GM12878 (cell line): ENCODE data around the gene LTB. TPM values are rescaled to one million over a fixed set of nuclear protein-coding genes. Genes with fewer than 3 reads are reported as not detected.

Experiments used
- ATAC-seq: fragments of 200-7000 bp; cut with Tn5 transposase; 3 replicates; pipeline ENCODE4 v1.9.1; 2020; ENCODE audit warnings: mild to moderate bottlenecking, moderate library complexity
- BruUV-seq: library from RNA; stranded (reverse); fragments of 400-500 nt; replicated peaks from 2 replicates; lab custom pipeline; 2021; lab: Mats Ljungman, UMichigan
- CTCF ChIA-PET: fragments of 300-600 bp; sonication (Branson Sonifier 250); formaldehyde crosslinking; extraction: SDS; loops from one replicate; lab custom pipeline; 2021; ENCODE audit warnings: inconsistent platforms; lab: Yijun Ruan, JAX
- POLR2A ChIA-PET: fragments of 350-600 bp; formaldehyde crosslinking; extraction: SDS; loops from one replicate; lab custom pipeline; 2021; ENCODE audit warnings: inconsistent platforms; lab: Charles Lee
- RAD21 ChIA-PET: fragments of 300-600 bp; sonication (Branson Sonifier 250); formaldehyde crosslinking; loops from one replicate; lab custom pipeline; 2023; ENCODE audit warnings: antibody characterized with exemption; ENCODE audit not compliant: unreplicated experiment; lab: Charles Lee
- SMC1A ChIA-PET: fragments of 300-600 bp; sonication (Branson Sonifier 250); formaldehyde crosslinking; loops from one replicate; lab custom pipeline; 2023; ENCODE audit not compliant: unreplicated experiment, uncharacterized antibody; lab: Charles Lee
- DNase-seq: peaks from one replicate; pipeline ENCODE4 v3.0.0-alpha.2; 2011; ENCODE audit warnings: low read depth, low spot score
- FAIRE-seq: peaks from 3 replicates; lab custom pipeline; 2011; peaks lifted over from hg19 to GRCh38; lab: Jason Lieb, UNC
- H2AFZ ChIP-seq: 2 replicates; pipeline ENCODE4 v1.6.0; 2011; ENCODE audit warnings: low read depth, low read length, control low read depth; ENCODE audit not compliant: control insufficient read depth
- H3K27ac ChIP-seq: 2 replicates; pipeline ENCODE4 v1.5.1; 2011; ENCODE audit warnings: control low read depth; ENCODE audit not compliant: control insufficient read depth, insufficient read depth
- H3K27me3 ChIP-seq, 2 experiments: replicated peaks in 1 of 2; 2 replicates each; pipeline versions ENCODE4 v1.6.0 to v1.6.1; 2011; ENCODE audit warnings: low read length in 1 of 2; ENCODE audit not compliant: control insufficient read depth in 2 of 2, insufficient read depth in 2 of 2
- H3K36me3 ChIP-seq, 2 experiments: 2 replicates each; pipeline ENCODE4 v1.5.1; 2011; ENCODE audit warnings: low read length in 1 of 2; ENCODE audit not compliant: control insufficient read depth in 2 of 2, insufficient read depth in 2 of 2
- H3K4me1 ChIP-seq: 2 replicates; pipeline ENCODE4 v1.6.1; 2011; ENCODE audit warnings: mild to moderate bottlenecking, low read length, moderate library complexity, mixed read lengths; ENCODE audit not compliant: control insufficient read depth, insufficient read depth
- H3K4me2 ChIP-seq: 2 replicates; pipeline ENCODE4 v1.6.0; 2011; ENCODE audit warnings: control low read depth; ENCODE audit not compliant: control insufficient read depth, insufficient read depth
- H3K4me3 ChIP-seq: fragments of 200-600 bp; sonication (generic); 2 replicates; pipeline ENCODE4 v1.5.1; 2016
- H3K79me2 ChIP-seq: 2 replicates; pipeline ENCODE4 v1.6.0; 2011; ENCODE audit warnings: low read length; ENCODE audit not compliant: control insufficient read depth, insufficient read depth
- H3K9ac ChIP-seq: 2 replicates; pipeline ENCODE4 v1.8.0; 2011; ENCODE audit warnings: low read length, control low read depth, mixed read lengths; ENCODE audit not compliant: control insufficient read depth, insufficient read depth
- H3K9me3 ChIP-seq: replicated peaks from 3 replicates; pipeline ENCODE4 v1.5.1; 2011; ENCODE audit warnings: mild to moderate bottlenecking, low read length; ENCODE audit not compliant: control insufficient read depth, insufficient read depth
- H4K20me1 ChIP-seq: 2 replicates; pipeline ENCODE4 v1.6.0; 2011; ENCODE audit not compliant: control insufficient read depth, insufficient read depth
- CBX5 ChIP-seq: sonication (generic); IDR thresholded peaks from 2 replicates; pipeline ENCODE4 v1.6.1; 2016; ENCODE audit warnings: low read depth, moderate library complexity, mild to moderate bottlenecking, inconsistent platforms
- HDAC2 ChIP-seq: fragments of 200-600 bp; sonication (generic); IDR thresholded peaks from 2 replicates; pipeline ENCODE4 v1.6.1; 2017
- JUNB ChIP-seq: IDR thresholded peaks from 2 replicates; pipeline ENCODE4 v1.6.1; 2016; ENCODE audit warnings: antibody characterized with exemption, mild to moderate bottlenecking
- PAX5 ChIP-seq: IDR thresholded peaks from 2 replicates; pipeline ENCODE4 v1.6.1; 2011; ENCODE audit warnings: low read depth, low read length, borderline replicate concordance
- POLR2A ChIP-seq: IDR thresholded peaks from 2 replicates; pipeline ENCODE4 v1.6.1; 2011; ENCODE audit warnings: low read depth, mild to moderate bottlenecking, low read length
- RB1 ChIP-seq: fragments of 450-650 bp; formaldehyde crosslinking; IDR thresholded peaks from 2 replicates; pipeline ENCODE4 v1.6.1; 2017; ENCODE audit warnings: mild to moderate bottlenecking, borderline replicate concordance
- YY1 ChIP-seq: IDR thresholded peaks from 2 replicates; pipeline ENCODE4 v1.6.1; 2011; ENCODE audit warnings: low read depth, mild to moderate bottlenecking, low read length
- WGBS: methylation state at CpG from one replicate; pipeline ENCODE4 v1.1.6; 2016; ENCODE audit warnings: low lambda C conversion rate; ENCODE audit not compliant: insufficient replicate concordance, insufficient coverage; ENCODE audit errors: missing lambda C conversion rate; 5-methylcytosine and 5-hydroxymethylcytosine counted together
- in situ Hi-C: fragments of 300-500 bp; cut with MboI; formaldehyde crosslinking; loops from 9 replicates; pipeline ENCODE4 v1.14.3; 2018; ENCODE audit warnings: mixed read lengths
- intact Hi-C: fragments of 100-400 bp; cut with micrococcal nuclease; formaldehyde crosslinking; loops from one replicate; pipeline ENCODE4 v1.14.2; 2022; ENCODE audit not compliant: unreplicated experiment
- polyA plus RNA-seq, 11 experiments: library from polyadenylated mRNA; depleted of rRNA in 4 of 11; unstranded in 6 of 11; stranded (reverse) in 5 of 11; fragments of >200 nt; fragmentation: Nextera tagmentation in 4 of 11; fragmentation: Illumina TruSeq in 1 of 11; extraction: Ambion mirVana in 4 of 11; extraction: Trizol in 1 of 11; gene quantifications; 1 replicate in 1 of 11; 2 replicates in 10 of 11; pipeline versions ENCODE4 v1.2.1 to v1.2.3, GENCODE V29; 2011 to 2016; ENCODE audit warnings: inconsistent platforms in 2 of 11, missing spikeins in 2 of 11, low read depth in 1 of 11
- total RNA-seq, 4 experiments: library from RNA; depleted of rRNA in 3 of 4; stranded (reverse); fragments of >200 nt in 3 of 4; fragmentation: Illumina TruSeq in 1 of 4; extraction: Trizol in 1 of 4; gene quantifications; 2 replicates each; pipeline versions ENCODE4 v1.2.1 to v1.2.3, GENCODE V29; 2013 to 2021
- TF ChIP-seq, protein P1 (sequence below): IDR thresholded peaks from 2 replicates; pipeline ENCODE4 v1.6.1; 2011; ENCODE audit warnings: borderline replicate concordance, low read depth, mild to moderate bottlenecking, moderate library complexity, low read length; ENCODE audit not compliant: insufficient read depth, poor library complexity, severe bottlenecking

LTB gene
- total and polyA plus RNA-seq, 10 of the 15 experiments (the other 5 are each of a cell fraction or from before 2014, with no cell fraction given), result 0.71 to 74.3 (median 20.0) TPM

DNA sequence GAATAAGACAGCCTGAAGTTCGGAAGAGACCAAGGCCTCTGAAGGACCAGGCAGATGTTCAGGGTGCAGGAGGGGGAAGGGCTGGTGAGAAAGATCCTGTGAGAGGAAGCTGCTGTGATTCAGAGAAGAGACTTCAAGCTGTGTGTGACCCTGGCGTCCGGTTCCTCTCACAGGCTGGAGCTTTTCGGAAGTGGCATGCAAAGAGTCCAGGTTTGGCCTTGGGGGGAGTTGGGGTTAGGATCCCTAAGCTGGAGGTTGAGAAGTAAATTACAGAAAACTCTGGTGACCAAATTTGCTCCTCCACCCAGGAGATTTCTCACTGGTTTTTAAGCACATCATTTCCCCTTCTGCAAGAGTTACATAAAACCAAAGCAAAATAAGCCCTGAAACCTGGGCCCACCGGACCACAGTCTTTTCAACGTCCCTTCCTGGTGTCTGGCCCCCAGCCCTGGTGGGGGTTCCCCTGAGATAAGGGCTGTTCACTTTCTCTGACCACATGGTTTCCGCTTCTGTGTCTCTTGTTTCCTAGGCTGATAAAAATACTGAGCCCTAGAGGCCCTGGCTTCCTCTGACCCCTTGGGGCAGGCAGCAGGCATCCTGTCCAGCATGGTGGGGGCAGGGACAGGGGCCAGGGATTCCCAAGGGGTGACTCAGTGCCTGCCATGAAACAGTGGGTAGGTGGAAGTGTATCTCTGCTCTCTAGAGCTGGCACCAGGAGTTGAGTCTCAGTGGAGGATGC, 22.1 kb downstream of the LTB start (continued):
- TF ChIP-seq PAX5 (peak; percentile 85; the same call in 1 of the 2 replicates), CBX5 (no peak)
- TF ChIP-seq, protein P1, sequence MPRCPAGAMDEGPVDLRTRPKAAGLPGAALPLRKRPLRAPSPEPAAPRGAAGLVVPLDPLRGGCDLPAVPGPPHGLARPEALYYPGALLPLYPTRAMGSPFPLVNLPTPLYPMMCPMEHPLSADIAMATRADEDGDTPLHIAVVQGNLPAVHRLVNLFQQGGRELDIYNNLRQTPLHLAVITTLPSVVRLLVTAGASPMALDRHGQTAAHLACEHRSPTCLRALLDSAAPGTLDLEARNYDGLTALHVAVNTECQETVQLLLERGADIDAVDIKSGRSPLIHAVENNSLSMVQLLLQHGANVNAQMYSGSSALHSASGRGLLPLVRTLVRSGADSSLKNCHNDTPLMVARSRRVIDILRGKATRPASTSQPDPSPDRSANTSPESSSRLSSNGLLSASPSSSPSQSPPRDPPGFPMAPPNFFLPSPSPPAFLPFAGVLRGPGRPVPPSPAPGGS, result peak; percentile 87

DNA sequence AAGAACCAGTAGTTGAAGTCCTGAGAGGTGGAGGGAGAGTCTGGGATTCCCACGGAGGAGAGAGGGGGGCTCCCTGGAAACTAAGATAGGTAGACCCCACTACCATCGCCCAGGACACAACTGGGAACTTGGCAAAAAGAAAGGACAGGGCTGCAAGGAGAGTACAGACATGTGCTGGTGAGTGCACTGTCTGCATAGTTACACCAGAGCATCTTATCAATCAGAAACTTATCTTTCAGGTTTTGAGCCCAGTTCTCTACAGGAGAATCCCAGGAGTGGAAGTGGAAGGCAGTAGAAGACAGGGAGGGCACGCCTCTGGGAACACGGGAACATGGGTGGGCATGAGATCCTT, 22.6 kb downstream of the LTB start:
- ChIA-PET SMC1A (interaction anchor here (0.9 to 34.7 kb wide), 6 partner anchors 8 to 64 kb away, joined by 3 to 1989 read pairs (median 6); partner anchors contain the start of genes ATP6V1G2, LST1, LTA and LTB), POLR2A (interaction anchor here (1.0 to 9.1 kb wide), 8 partner anchors 10 to 57 kb away, joined by 3 to 255 read pairs (median 8); partner anchors contain the start of genes DDX39B, LTB, NCR3 and NFKBIL1), RAD21 (interaction anchor here (0.6 to 15.9 kb wide), 5 partner anchors 10 to 36 kb away, joined by 4 to 620 read pairs (median 62); partner anchors contain the start of genes ATP6V1G2, DDX39B, LST1 and LTA), CTCF (interaction anchor here (0.7 to 34.8 kb wide), 5 partner anchors 9 to 28 kb away, joined by 4 to 2098 read pairs (median 27); partner anchors contain the start of genes LST1, LTA, LTB and NCR3)
- in situ Hi-C loops (loop anchor here (25.0 kb wide), 2 partner anchors 1053 to 1403 kb away; partner anchors contain the start of genes BRD2 and HLA-DMA), intact Hi-C loops (loop anchor here (2.0 kb wide), 1 partner anchor 21 kb away; no protein-coding TSS in a partner anchor)
- no peak overlapping the region for H2AFZ ChIP-seq
- no TSS peak for BruUV-seq
- peaks cover 0 to 8% of the 10 kb centered on the region in 2 experiments; a peak in 2 of 4 replicates for H3K36me3 ChIP-seq
- H3K9me3 ChIP-seq, result no peaks in the 10 kb centered on the region
- TF ChIP-seq RB1, result 0 out of 2 replicates have a peak, but pooled peaks have one; percentile 16
- no peak for TF ChIP-seq YY1
- no peak for TF ChIP-seq HDAC2
- peak; percentile 33; the same call in 1 of the 2 replicates for TF ChIP-seq POLR2A
- TF ChIP-seq JUNB, result no peak
- H3K4me2 ChIP-seq, result peak overlapping the region; percentile 94
- FAIRE-seq (no peak), ATAC-seq (peak; percentile 7), DNase-seq (no peak)
- peak overlapping the region; percentile 84 for H3K9ac ChIP-seq
- H3K4me3 ChIP-seq, result peak overlapping the region; percentile 55
- H4K20me1 ChIP-seq, result no peaks in the 10 kb centered on the region
- H3K27me3 ChIP-seq, result no peaks in the 10 kb centered on the region
- peak overlapping the region; percentile 99 for H3K27ac ChIP-seq
- peaks cover 16% of the 10 kb centered on the region for H3K79me2 ChIP-seq
- peaks cover 74% of the 10 kb centered on the region for H3K4me1 ChIP-seq
- WGBS, result 0% methylated on average over 4 of the region's 4 CpGs
